Adrenal gland (tissue), 12 donors: ENCODE measurements around the gene GXYLT1. TPM values are rescaled to one million over a fixed set of nuclear protein-coding genes. Genes with fewer than 3 reads are reported as not detected.
"Not testable (repeated sequence)": the region's sequence is repeated elsewhere in the genome, so short reads cannot be mapped to it uniquely, and the experiment has no call there.

Source experiments
- DNase-seq, 7 donors: peaks; one replicate each; pipeline ENCODE4 v3.0.0-alpha.2; 2019 to 2020
- H3K27ac ChIP-seq, 5 donors: fragments of 200-600 bp; sonication (generic) in 4 of 5; 1 replicate in 3 of 5; 2 replicates in 2 of 5; pipeline versions ENCODE4 v1.5.1 to v1.8.0; 2016 to 2020; ENCODE audit warnings: mild to moderate bottlenecking in 1 of 5
- H3K27me3 ChIP-seq: fragments of 200-600 bp; 2 replicates; pipeline ENCODE4 v1.8.0; 2021
- H3K36me3 ChIP-seq, 2 donors: fragments of 200-600 bp; replicated peaks in 1 of 2; 1 replicate in 1 of 2; 2 replicates in 1 of 2; pipeline versions ENCODE4 v1.5.1 to v1.8.0; 2018 to 2022
- H3K4me1 ChIP-seq, 2 donors: fragments of 200-600 bp; replicated peaks in 1 of 2; 1 replicate in 1 of 2; 2 replicates in 1 of 2; pipeline versions ENCODE4 v1.5.1 to v1.8.0; 2018 to 2021
- H3K4me3 ChIP-seq, 4 donors: fragments of 200-600 bp; sonication (generic) in 3 of 4; one replicate each; pipeline ENCODE4 v1.5.1; 2016 to 2018
- H3K9me3 ChIP-seq, 3 donors: fragments of 200-600 bp; sonication (generic) in 1 of 3; replicated peaks in 1 of 3; 1 replicate in 2 of 3; 2 replicates in 1 of 3; pipeline versions ENCODE4 v1.5.1 to v1.8.0; 2016 to 2021
- CTCF ChIP-seq, 6 experiments: fragments of 450-650 bp in 4 of 6; fragments of 200-600 bp in 2 of 6; sonication (generic) in 1 of 6; IDR thresholded peaks; 1 replicate in 5 of 6; 2 replicates in 1 of 6; pipeline versions ENCODE4 v1.5.1 to v1.8.0; 2016 to 2021; ENCODE audit warnings: antibody characterized with exemption in 6 of 6, mild to moderate bottlenecking in 2 of 6, moderate library complexity in 1 of 6
- POLR2A ChIP-seq, 2 donors: fragments of 450-650 bp; IDR thresholded peaks; one replicate each; pipeline ENCODE4 v1.6.1; 2017; ENCODE audit warnings: antibody characterized with exemption in 2 of 2, mild to moderate bottlenecking in 2 of 2, moderate library complexity in 1 of 2
- WGBS, 4 donors: extraction: QIAGEN DNeasy Blood & Tissue Kit in 2 of 4; methylation state at CpG; one replicate each; pipeline versions ENCODE4 v1.1.5 to v1.1.7; 2013 to 2017; 5-methylcytosine and 5-hydroxymethylcytosine counted together
- intact Hi-C, 2 donors: fragments of 100-400 bp; cut with DNase I; formaldehyde crosslinking; loops; one replicate each; pipeline versions ENCODE4 v1.14.1 to v1.15.0; 2022 to 2023
- polyA plus RNA-seq, 3 donors: library from polyadenylated mRNA; stranded (reverse); fragments of 200-250 nt in 2 of 3; fragments of 350-450 nt in 1 of 3; fragmentation: Illumina TruSeq in 1 of 3; extraction: RNeasy Lipid Tissue Mini Kit (QIAGEN cat#74804) in 1 of 3; gene quantifications; one replicate each; pipeline ENCODE4 v1.2.3, GENCODE V29; 2013 to 2014
- total RNA-seq, 9 donors: library from RNA; depleted of rRNA in 4 of 9; stranded (reverse); fragments of >200 nt in 4 of 9; fragments of 120-200 nt in 1 of 9; fragmentation: NEBNext Ultra II Directional in 1 of 9; extraction: Animal tissue kit (Norgen Biotek cat#: 25700) in 1 of 9; gene quantifications; one replicate each; pipeline versions ENCODE4 v1.1.0 to v1.2.4, GENCODE V29; 2013 to 2023
- donor health status: healthy with polysubstance abuse.
- donor health status: Bipolar disorder and iron deficiency.
- donor health status: DM: yes; HTN: yes; CAD: no.
- donor health status: DM: no; HTN: no; CAD: no.
- donor health status: DM: no; HTN: no; CAD: no.
- donor health status: DM: yes; HTN: yes; CAD: no.

The GXYLT1 gene
- total and polyA plus RNA-seq, 12 donors, result 1.6 to 16.0 (median 9.7) TPM

GRCh38 chr12:42056130-42056529 is 88.5 kb downstream of the GXYLT1 start:
- H3K9me3 ChIP-seq, result no peaks in the 10 kb centered on the region
- no peaks in the 10 kb centered on the region for H3K36me3 ChIP-seq
- no peak overlapping the region for H3K27ac ChIP-seq
- no peaks in the 10 kb centered on the region for H3K4me1 ChIP-seq
- DNase-seq, result no peak
- no peaks in the 10 kb centered on the region for H3K27me3 ChIP-seq
- 68 to 82% (median 78%) methylated on average over 3 of the region's 3 CpGs for WGBS, 4 donors
- TF ChIP-seq POLR2A (IDR thresholded peaks at IDR 0.05), result no peak
- no peak for TF ChIP-seq CTCF (IDR thresholded peaks at IDR 0.05)
- H3K4me3 ChIP-seq, result no peak overlapping the region
- intact Hi-C loops, result no loop called here

GRCh38 chr12:42053456-42053855 is 91.2 kb downstream of the GXYLT1 start:
- Histone ChIP-seq H3K27ac (no peak overlapping the region), H3K27me3 (no peaks in the 10 kb centered on the region), H3K4me3 (no peak overlapping the region), H3K9me3 (no peaks in the 10 kb centered on the region), H3K36me3 (no peaks in the 10 kb centered on the region), H3K4me1 (no peaks in the 10 kb centered on the region)
- TF ChIP-seq POLR2A (IDR thresholded peaks at IDR 0.05), result no peak
- no peak for TF ChIP-seq CTCF (IDR thresholded peaks at IDR 0.05)
- no peak for DNase-seq
- intact Hi-C loops, result no loop called here
- WGBS, 4 donors, result 63 to 81% (median 67%) methylated on average over 2 of the region's 2 CpGs

- H3K27ac ChIP-seq, H3K4me1 ChIP-seq, H3K36me3 ChIP-seq, H3K27me3 ChIP-seq, DNase-seq, H3K4me3 ChIP-seq, intact Hi-C loops, H3K9me3 ChIP-seq: not testable (repeated sequence)
- 88 to 100% (median 91%) methylated on average over 1 to 8 of the region's 8 CpGs for WGBS, 4 donors
These were observed 95.7 kb downstream of the GXYLT1 start for GRCh38 chr12:42048980-42049379.

GRCh38 chr12:42039577-42039976 is 105.1 kb downstream of the GXYLT1 start:
- no peaks in the 10 kb centered on the region for H3K9me3 ChIP-seq
- TF ChIP-seq POLR2A (IDR thresholded peaks at IDR 0.05) (no peak), CTCF (IDR thresholded peaks at IDR 0.05) (no peak)
- no peaks in the 10 kb centered on the region for H3K36me3 ChIP-seq
- no peak overlapping the region for H3K27ac ChIP-seq
- H3K27me3 ChIP-seq, result no peaks in the 10 kb centered on the region
- no peak for DNase-seq
- H3K4me1 ChIP-seq, result no peaks in the 10 kb centered on the region
- H3K4me3 ChIP-seq, result no peak overlapping the region
- intact Hi-C loops, result no loop called here

- 25 to 49% (median 40%) methylated on average over 5 of the region's 5 CpGs for WGBS, 4 donors
- Histone ChIP-seq H3K27ac (no peak overlapping the region), H3K9me3 (no peaks in the 10 kb centered on the region), H3K36me3 (no peaks in the 10 kb centered on the region), H3K4me1 (no peaks in the 10 kb centered on the region), H3K4me3 (no peak overlapping the region), H3K27me3 (no peaks in the 10 kb centered on the region)
- intact Hi-C loops, result no loop called here
- peak; percentile 55 to 85 (median 69) for DNase-seq
- TF ChIP-seq CTCF (IDR thresholded peaks at IDR 0.05) (no peak), POLR2A (IDR thresholded peaks at IDR 0.05) (no peak)
These were observed 105.5 kb downstream of the GXYLT1 start for GRCh38 chr12:42039176-42039575.
